ENCODE data around the gene PLA2G7. TPM values are rescaled to one million over a fixed set of nuclear protein-coding genes. Genes with fewer than 3 reads are reported as not detected.
"Not testable (repeated sequence)": the region's sequence is repeated elsewhere in the genome, so short reads cannot be mapped to it uniquely, and the experiment has no call there.

Gene PLA2G7
- total and polyA plus RNA-seq, 4 experiments from 2014 or later: 11.1 to 12.7 TPM; not detected in 2

GRCh38 chr6:46773201-46773855 lies 38.2 kb upstream of the PLA2G7 start:
- Histone ChIP-seq H3K36me3 (ENCODE audit: insufficient read depth, low read length) (no peaks in the 10 kb centered on the region), H3K27ac (ENCODE audit: low read depth, low read length) (no peak overlapping the region), H3K27me3 (ENCODE audit: insufficient read depth, low read length) (no peaks in the 10 kb centered on the region), H3K4me1 (ENCODE audit: insufficient read depth, low read length) (no peaks in the 10 kb centered on the region), H3K4me3 (ENCODE audit: low read length in 2 of 2) (no peak overlapping the region), H3K9me3 (ENCODE audit: control insufficient read depth in 1 of 2, low read length in 2 of 2) (no peaks in the 10 kb centered on the region)
- no peak overlapping the region for H3K4me3 Mint-ChIP-seq
- H3K9me3 Mint-ChIP-seq: peaks cover 0 to 3% (median 0%) of the 10 kb centered on the region in 8 donors
- no peak for DNase-seq
- ChIA-PET CTCF (ENCODE audit: partially characterized antibody) (no interaction called here), POLR2A (ENCODE audit: partially characterized antibody) (no interaction called here)
- intact Hi-C loops (cut with micrococcal nuclease): no loop called here
- no peak overlapping the region for H3K27ac Mint-ChIP-seq
- H3K4me1 Mint-ChIP-seq: no peaks in the 10 kb centered on the region
- no peaks in the 10 kb centered on the region for H3K36me3 Mint-ChIP-seq
- H3K27me3 Mint-ChIP-seq: peaks cover 2 to 8% of the 10 kb centered on the region in 2 donors

DNA sequence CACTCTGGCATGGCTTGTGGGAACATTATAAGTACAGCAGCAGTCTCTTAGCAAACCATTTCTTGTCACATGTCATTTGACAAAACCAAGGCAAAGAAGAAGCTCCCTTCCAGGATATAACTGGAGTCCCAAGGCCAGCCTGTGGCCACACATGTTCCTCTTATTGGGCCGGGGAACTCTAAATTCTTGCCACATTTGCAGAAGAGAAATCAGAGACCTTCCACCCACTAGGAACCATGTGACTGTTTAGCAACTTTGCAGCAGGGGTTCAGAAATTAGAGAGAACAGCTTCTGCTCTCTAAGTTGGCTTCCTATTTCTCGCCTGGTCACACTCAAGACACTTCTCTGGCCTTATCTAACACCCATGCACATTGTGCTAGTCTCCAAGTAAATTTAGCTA lies 37.6 kb upstream of the PLA2G7 start:
- no peaks in the 10 kb centered on the region for H3K4me1 ChIP-seq (ENCODE audit: insufficient read depth, low read length)
- Mint-ChIP-seq H3K9me3 (peaks cover 0 to 3% (median 2%) of the 10 kb centered on the region in 8 donors), H3K27ac (no peak overlapping the region), H3K4me1 (no peaks in the 10 kb centered on the region), H3K36me3 (no peaks in the 10 kb centered on the region), H3K27me3 (peaks cover 2 to 8% of the 10 kb centered on the region in 2 donors), H3K4me3 (no peak overlapping the region)
- ChIA-PET POLR2A (ENCODE audit: partially characterized antibody) (no interaction called here), CTCF (ENCODE audit: partially characterized antibody) (no interaction called here)
- H3K9me3 ChIP-seq (ENCODE audit: control insufficient read depth in 1 of 2, low read length in 2 of 2): no peaks in the 10 kb centered on the region
- no peak overlapping the region for H3K4me3 ChIP-seq (ENCODE audit: low read length in 2 of 2)
- no peaks in the 10 kb centered on the region for H3K27me3 ChIP-seq (ENCODE audit: insufficient read depth, low read length)
- H3K36me3 ChIP-seq (ENCODE audit: insufficient read depth, low read length): no peaks in the 10 kb centered on the region
- H3K27ac ChIP-seq (ENCODE audit: low read depth, low read length): no peak overlapping the region
- DNase-seq: no peak
- intact Hi-C loops (cut with micrococcal nuclease): no loop called here

DNA sequence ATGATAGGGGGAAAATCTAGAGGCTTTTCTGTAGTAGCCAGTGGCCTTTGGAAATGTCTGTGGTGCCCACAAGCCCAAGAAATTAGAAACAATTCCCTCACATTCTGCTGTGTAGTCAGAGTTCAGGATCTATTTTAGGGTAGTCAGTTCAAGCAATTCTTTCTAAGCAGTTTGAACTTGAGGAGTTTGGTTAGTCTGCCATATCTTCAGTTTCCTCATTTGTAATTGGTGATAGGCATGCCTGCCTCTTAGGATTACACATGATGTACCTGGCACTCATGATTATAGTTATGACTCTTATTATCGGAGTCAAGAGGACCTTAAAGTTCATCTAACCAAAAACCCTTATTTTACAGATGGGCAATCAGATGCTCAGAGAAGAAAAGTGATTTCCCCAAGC lies 36.8 kb upstream of the PLA2G7 start:
- Histone ChIP-seq H3K36me3 (ENCODE audit: insufficient read depth, low read length) (no peaks in the 10 kb centered on the region), H3K4me1 (ENCODE audit: insufficient read depth, low read length) (no peaks in the 10 kb centered on the region), H3K4me3 (ENCODE audit: low read length in 2 of 2) (no peak overlapping the region), H3K27ac (ENCODE audit: low read depth, low read length) (no peak overlapping the region), H3K9me3 (ENCODE audit: control insufficient read depth in 1 of 2, low read length in 2 of 2) (no peaks in the 10 kb centered on the region), H3K27me3 (ENCODE audit: insufficient read depth, low read length) (no peaks in the 10 kb centered on the region)
- DNase-seq: no peak
- Mint-ChIP-seq H3K4me1 (no peaks in the 10 kb centered on the region), H3K27me3 (peaks cover 2 to 8% of the 10 kb centered on the region in 2 donors), H3K36me3 (no peaks in the 10 kb centered on the region), H3K4me3 (no peak overlapping the region), H3K9me3 (peaks cover 0 to 8% (median 4%) of the 10 kb centered on the region in 8 donors), H3K27ac (no peak overlapping the region)
- POLR2A ChIA-PET (ENCODE audit: partially characterized antibody): no interaction called here
- CTCF ChIA-PET (ENCODE audit: partially characterized antibody): no interaction called here
- intact Hi-C loops (cut with micrococcal nuclease): no loop called here

GRCh38 chr6:46764961-46765360 lies 29.8 kb upstream of the PLA2G7 start:
- H3K4me3 ChIP-seq (ENCODE audit: low read length in 2 of 2): no peak overlapping the region
- no peaks in the 10 kb centered on the region for H3K9me3 ChIP-seq (ENCODE audit: control insufficient read depth in 1 of 2, low read length in 2 of 2)
- CTCF ChIA-PET (ENCODE audit: partially characterized antibody): no interaction called here
- no peaks in the 10 kb centered on the region for H3K4me1 ChIP-seq (ENCODE audit: insufficient read depth, low read length)
- H3K27me3 ChIP-seq (ENCODE audit: insufficient read depth, low read length): no peaks in the 10 kb centered on the region
- Mint-ChIP-seq H3K27ac (no peak overlapping the region), H3K4me1 (no peaks in the 10 kb centered on the region), H3K36me3 (no peaks in the 10 kb centered on the region), H3K27me3 (peaks cover 7 to 12% of the 10 kb centered on the region in 2 donors), H3K4me3 (no peak overlapping the region), H3K9me3 (peaks cover 0 to 12% (median 7%) of the 10 kb centered on the region in 8 donors)
- no peak for DNase-seq
- intact Hi-C loops (cut with micrococcal nuclease): no loop called here
- H3K36me3 ChIP-seq (ENCODE audit: insufficient read depth, low read length): no peaks in the 10 kb centered on the region
- H3K27ac ChIP-seq (ENCODE audit: low read depth, low read length): no peak overlapping the region
- POLR2A ChIA-PET (ENCODE audit: partially characterized antibody): no interaction called here

DNA sequence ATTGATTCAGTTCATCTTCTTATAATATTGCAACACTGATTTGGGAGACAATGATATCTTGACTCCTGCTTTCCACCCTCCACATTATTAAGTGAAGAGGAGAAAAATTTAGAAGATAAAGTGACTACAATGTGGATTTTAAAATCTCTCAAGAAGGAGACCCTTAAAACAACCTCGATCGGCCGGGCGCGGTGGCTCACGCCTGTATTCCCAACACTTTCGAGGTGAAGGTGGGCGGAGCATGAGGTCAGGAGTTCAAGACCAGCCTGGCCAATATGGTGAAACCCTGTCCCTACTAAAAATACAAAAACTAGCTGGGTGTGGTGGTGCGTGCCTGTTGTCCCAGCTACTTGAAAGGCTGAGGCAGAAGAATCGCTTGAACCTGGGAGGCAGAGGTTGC lies 29.1 kb upstream of the PLA2G7 start:
- H3K27ac Mint-ChIP-seq; DNase-seq; H3K4me1 Mint-ChIP-seq; intact Hi-C loops (cut with micrococcal nuclease); H3K4me3 Mint-ChIP-seq; H3K27ac ChIP-seq (ENCODE audit: low read depth, low read length); CTCF ChIA-PET (ENCODE audit: partially characterized antibody); H3K36me3 ChIP-seq (ENCODE audit: insufficient read depth, low read length); H3K4me3 ChIP-seq (ENCODE audit: low read length in 2 of 2); POLR2A ChIA-PET (ENCODE audit: partially characterized antibody); H3K9me3 ChIP-seq (ENCODE audit: control insufficient read depth in 1 of 2, low read length in 2 of 2); H3K36me3 Mint-ChIP-seq; H3K27me3 ChIP-seq (ENCODE audit: insufficient read depth, low read length); H3K4me1 ChIP-seq (ENCODE audit: insufficient read depth, low read length): not testable (repeated sequence)
- Mint-ChIP-seq H3K9me3 (peaks cover 0 to 12% (median 7%) of the 10 kb centered on the region in 8 donors), H3K27me3 (peaks cover 11 to 15% of the 10 kb centered on the region in 2 donors)

DNA sequence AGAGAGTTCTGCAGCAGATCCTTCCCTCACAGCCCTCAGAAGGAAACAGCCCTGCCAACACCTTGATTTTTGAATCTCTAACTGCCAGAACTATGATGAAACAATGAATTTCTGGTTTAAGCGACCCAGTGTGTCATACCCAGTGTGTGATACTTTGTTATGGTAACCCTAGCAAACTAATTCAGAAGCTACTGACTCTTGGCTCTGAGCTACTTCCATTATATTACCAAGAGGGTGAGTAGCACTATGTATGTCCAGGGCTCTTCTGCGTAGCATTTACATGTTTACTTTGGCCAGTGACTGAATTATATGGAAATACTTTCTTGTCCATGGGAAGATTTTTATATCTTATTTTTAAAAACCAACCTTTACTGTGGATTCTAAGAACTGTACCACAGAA lies 28.3 kb upstream of the PLA2G7 start:
- no peak overlapping the region for H3K27ac Mint-ChIP-seq
- no peaks in the 10 kb centered on the region for H3K36me3 ChIP-seq (ENCODE audit: insufficient read depth, low read length)
- CTCF ChIA-PET (ENCODE audit: partially characterized antibody): no interaction called here
- H3K9me3 Mint-ChIP-seq: peaks cover 0 to 12% (median 7%) of the 10 kb centered on the region in 8 donors
- peaks cover 11% of the 10 kb centered on the region in 2 donors for H3K27me3 Mint-ChIP-seq
- no peak overlapping the region for H3K4me3 Mint-ChIP-seq
- no peaks in the 10 kb centered on the region for H3K36me3 Mint-ChIP-seq
- intact Hi-C loops (cut with micrococcal nuclease): no loop called here
- no peak overlapping the region for H3K27ac ChIP-seq (ENCODE audit: low read depth, low read length)
- POLR2A ChIA-PET (ENCODE audit: partially characterized antibody): no interaction called here
- no peaks in the 10 kb centered on the region for H3K4me1 ChIP-seq (ENCODE audit: insufficient read depth, low read length)
- H3K4me3 ChIP-seq (ENCODE audit: low read length in 2 of 2): no peak overlapping the region
- no peak for DNase-seq
- no peaks in the 10 kb centered on the region for H3K4me1 Mint-ChIP-seq
- no peaks in the 10 kb centered on the region for H3K9me3 ChIP-seq (ENCODE audit: control insufficient read depth in 1 of 2, low read length in 2 of 2)
- no peaks in the 10 kb centered on the region for H3K27me3 ChIP-seq (ENCODE audit: insufficient read depth, low read length)

DNA sequence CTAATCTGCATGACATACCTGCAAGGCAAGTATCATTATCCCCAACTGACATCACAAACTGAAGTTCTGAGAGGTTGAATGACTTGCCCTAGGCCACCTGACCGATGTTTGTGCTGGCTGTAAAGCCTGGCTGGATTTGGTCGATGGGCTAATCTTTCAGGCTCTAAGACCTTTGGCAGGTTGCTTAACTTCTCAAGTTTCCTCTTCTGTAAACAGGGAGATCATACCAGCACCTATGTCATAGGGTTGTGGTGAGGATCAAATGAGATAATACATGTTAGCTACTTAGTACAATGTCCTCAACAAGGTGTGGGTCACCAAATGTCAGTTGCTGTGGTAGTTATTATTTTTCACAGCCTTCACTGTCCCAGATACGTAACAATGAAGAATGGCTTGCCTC lies 25.8 kb upstream of the PLA2G7 start:
- H3K27me3 ChIP-seq (ENCODE audit: insufficient read depth, low read length): no peaks in the 10 kb centered on the region
- no peak overlapping the region for H3K4me3 Mint-ChIP-seq
- H3K9me3 Mint-ChIP-seq: peaks cover 0 to 4% (median 0%) of the 10 kb centered on the region in 8 donors
- peaks cover 11% of the 10 kb centered on the region in 2 donors for H3K27me3 Mint-ChIP-seq
- DNase-seq: no peak
- no peaks in the 10 kb centered on the region for H3K36me3 ChIP-seq (ENCODE audit: insufficient read depth, low read length)
- no peaks in the 10 kb centered on the region for H3K36me3 Mint-ChIP-seq
- CTCF ChIA-PET (ENCODE audit: partially characterized antibody): no interaction called here
- no peaks in the 10 kb centered on the region for H3K9me3 ChIP-seq (ENCODE audit: control insufficient read depth in 1 of 2, low read length in 2 of 2)
- H3K4me1 Mint-ChIP-seq: no peaks in the 10 kb centered on the region
- H3K27ac Mint-ChIP-seq: no peak overlapping the region
- intact Hi-C loops (cut with micrococcal nuclease): no loop called here
- H3K4me3 ChIP-seq (ENCODE audit: low read length in 2 of 2): no peak overlapping the region
- POLR2A ChIA-PET (ENCODE audit: partially characterized antibody): no interaction called here
- H3K4me1 ChIP-seq (ENCODE audit: insufficient read depth, low read length): no peaks in the 10 kb centered on the region
- H3K27ac ChIP-seq (ENCODE audit: low read depth, low read length): no peak overlapping the region
